GM12878 (cell line): ENCODE results near the gene PJA1. TPM values are rescaled to one million over a fixed set of nuclear protein-coding genes. Genes with fewer than 3 reads are reported as not detected.

Experiments
- ATAC-seq: fragments of 200-7000 bp; cut with Tn5 transposase; 3 replicates; pipeline ENCODE4 v1.9.1; 2020; ENCODE audit warnings: mild to moderate bottlenecking, moderate library complexity
- BruUV-seq: library from RNA; stranded (reverse); fragments of 400-500 nt; replicated peaks from 2 replicates; lab custom pipeline; 2021; lab: Mats Ljungman, UMichigan
- CTCF ChIA-PET: fragments of 300-600 bp; sonication (Branson Sonifier 250); formaldehyde crosslinking; extraction: SDS; loops from one replicate; lab custom pipeline; 2021; ENCODE audit warnings: inconsistent platforms; lab: Yijun Ruan, JAX
- POLR2A ChIA-PET: fragments of 350-600 bp; formaldehyde crosslinking; extraction: SDS; loops from one replicate; lab custom pipeline; 2021; ENCODE audit warnings: inconsistent platforms; lab: Charles Lee
- RAD21 ChIA-PET: fragments of 300-600 bp; sonication (Branson Sonifier 250); formaldehyde crosslinking; loops from one replicate; lab custom pipeline; 2023; ENCODE audit warnings: antibody characterized with exemption; ENCODE audit not compliant: unreplicated experiment; lab: Charles Lee
- SMC1A ChIA-PET: fragments of 300-600 bp; sonication (Branson Sonifier 250); formaldehyde crosslinking; loops from one replicate; lab custom pipeline; 2023; ENCODE audit not compliant: unreplicated experiment, uncharacterized antibody; lab: Charles Lee
- DNase-seq: peaks from one replicate; pipeline ENCODE4 v3.0.0-alpha.2; 2011; ENCODE audit warnings: low read depth, low spot score
- FAIRE-seq: peaks from 3 replicates; lab custom pipeline; 2011; peaks lifted over from hg19 to GRCh38; lab: Jason Lieb, UNC
- H2AFZ ChIP-seq: 2 replicates; pipeline ENCODE4 v1.6.0; 2011; ENCODE audit warnings: low read depth, low read length, control low read depth; ENCODE audit not compliant: control insufficient read depth
- H3K27ac ChIP-seq: 2 replicates; pipeline ENCODE4 v1.5.1; 2011; ENCODE audit warnings: control low read depth; ENCODE audit not compliant: control insufficient read depth, insufficient read depth
- H3K27me3 ChIP-seq, 2 experiments: replicated peaks in 1 of 2; 2 replicates each; pipeline versions ENCODE4 v1.6.0 to v1.6.1; 2011; ENCODE audit warnings: low read length in 1 of 2; ENCODE audit not compliant: control insufficient read depth in 2 of 2, insufficient read depth in 2 of 2
- H3K36me3 ChIP-seq, 2 experiments: 2 replicates each; pipeline ENCODE4 v1.5.1; 2011; ENCODE audit warnings: low read length in 1 of 2; ENCODE audit not compliant: control insufficient read depth in 2 of 2, insufficient read depth in 2 of 2
- H3K4me1 ChIP-seq: 2 replicates; pipeline ENCODE4 v1.6.1; 2011; ENCODE audit warnings: mild to moderate bottlenecking, low read length, moderate library complexity, mixed read lengths; ENCODE audit not compliant: control insufficient read depth, insufficient read depth
- H3K4me2 ChIP-seq: 2 replicates; pipeline ENCODE4 v1.6.0; 2011; ENCODE audit warnings: control low read depth; ENCODE audit not compliant: control insufficient read depth, insufficient read depth
- H3K4me3 ChIP-seq: fragments of 200-600 bp; sonication (generic); 2 replicates; pipeline ENCODE4 v1.5.1; 2016
- H3K79me2 ChIP-seq: 2 replicates; pipeline ENCODE4 v1.6.0; 2011; ENCODE audit warnings: low read length; ENCODE audit not compliant: control insufficient read depth, insufficient read depth
- H3K9ac ChIP-seq: 2 replicates; pipeline ENCODE4 v1.8.0; 2011; ENCODE audit warnings: low read length, control low read depth, mixed read lengths; ENCODE audit not compliant: control insufficient read depth, insufficient read depth
- H3K9me3 ChIP-seq: replicated peaks from 3 replicates; pipeline ENCODE4 v1.5.1; 2011; ENCODE audit warnings: mild to moderate bottlenecking, low read length; ENCODE audit not compliant: control insufficient read depth, insufficient read depth
- H4K20me1 ChIP-seq: 2 replicates; pipeline ENCODE4 v1.6.0; 2011; ENCODE audit not compliant: control insufficient read depth, insufficient read depth
- ETV6 ChIP-seq, 2 experiments: fragments of 450-650 bp in 1 of 2; IDR thresholded peaks in 1 of 2; conservative IDR thresholded peaks in 1 of 2; 2 replicates each; pipeline ENCODE4 v1.6.1; 2014; ENCODE audit warnings: antibody characterized with exemption in 1 of 2, borderline replicate concordance in 1 of 2, low read depth in 1 of 2, mild to moderate bottlenecking in 1 of 2, moderate library complexity in 1 of 2
- REST ChIP-seq: IDR thresholded peaks from 2 replicates; pipeline ENCODE4 v1.6.1; 2012; ENCODE audit warnings: mild to moderate bottlenecking, low read depth, low read length
- SIX5 ChIP-seq: IDR thresholded peaks from 2 replicates; pipeline ENCODE4 v1.6.1; 2011; ENCODE audit warnings: mild to moderate bottlenecking, low read depth, low read length, moderate library complexity; ENCODE audit not compliant: severe bottlenecking
- STAT1 ChIP-seq: fragments of 450-650 bp; conservative IDR thresholded peaks from 2 replicates; pipeline ENCODE4 v1.6.1; 2014; ENCODE audit warnings: antibody characterized with exemption, mild to moderate bottlenecking
- WGBS: methylation state at CpG from one replicate; pipeline ENCODE4 v1.1.6; 2016; ENCODE audit warnings: low lambda C conversion rate; ENCODE audit not compliant: insufficient replicate concordance, insufficient coverage; ENCODE audit errors: missing lambda C conversion rate; 5-methylcytosine and 5-hydroxymethylcytosine counted together
- in situ Hi-C: fragments of 300-500 bp; cut with MboI; formaldehyde crosslinking; loops from 9 replicates; pipeline ENCODE4 v1.14.3; 2018; ENCODE audit warnings: mixed read lengths
- intact Hi-C: fragments of 100-400 bp; cut with micrococcal nuclease; formaldehyde crosslinking; loops from one replicate; pipeline ENCODE4 v1.14.2; 2022; ENCODE audit not compliant: unreplicated experiment
- polyA plus RNA-seq, 11 experiments: library from polyadenylated mRNA; depleted of rRNA in 4 of 11; unstranded in 6 of 11; stranded (reverse) in 5 of 11; fragments of >200 nt; fragmentation: Nextera tagmentation in 4 of 11; fragmentation: Illumina TruSeq in 1 of 11; extraction: Ambion mirVana in 4 of 11; extraction: Trizol in 1 of 11; gene quantifications; 1 replicate in 1 of 11; 2 replicates in 10 of 11; pipeline versions ENCODE4 v1.2.1 to v1.2.3, GENCODE V29; 2011 to 2016; ENCODE audit warnings: inconsistent platforms in 2 of 11, missing spikeins in 2 of 11, low read depth in 1 of 11
- total RNA-seq, 4 experiments: library from RNA; depleted of rRNA in 3 of 4; stranded (reverse); fragments of >200 nt in 3 of 4; fragmentation: Illumina TruSeq in 1 of 4; extraction: Trizol in 1 of 4; gene quantifications; 2 replicates each; pipeline versions ENCODE4 v1.2.1 to v1.2.3, GENCODE V29; 2013 to 2021

Gene PJA1
- total and polyA plus RNA-seq, 10 of the 15 experiments (the other 5 are each of a cell fraction or from before 2014, with no cell fraction given) = 5.2 to 19.5 (median 10.8) TPM

DNA sequence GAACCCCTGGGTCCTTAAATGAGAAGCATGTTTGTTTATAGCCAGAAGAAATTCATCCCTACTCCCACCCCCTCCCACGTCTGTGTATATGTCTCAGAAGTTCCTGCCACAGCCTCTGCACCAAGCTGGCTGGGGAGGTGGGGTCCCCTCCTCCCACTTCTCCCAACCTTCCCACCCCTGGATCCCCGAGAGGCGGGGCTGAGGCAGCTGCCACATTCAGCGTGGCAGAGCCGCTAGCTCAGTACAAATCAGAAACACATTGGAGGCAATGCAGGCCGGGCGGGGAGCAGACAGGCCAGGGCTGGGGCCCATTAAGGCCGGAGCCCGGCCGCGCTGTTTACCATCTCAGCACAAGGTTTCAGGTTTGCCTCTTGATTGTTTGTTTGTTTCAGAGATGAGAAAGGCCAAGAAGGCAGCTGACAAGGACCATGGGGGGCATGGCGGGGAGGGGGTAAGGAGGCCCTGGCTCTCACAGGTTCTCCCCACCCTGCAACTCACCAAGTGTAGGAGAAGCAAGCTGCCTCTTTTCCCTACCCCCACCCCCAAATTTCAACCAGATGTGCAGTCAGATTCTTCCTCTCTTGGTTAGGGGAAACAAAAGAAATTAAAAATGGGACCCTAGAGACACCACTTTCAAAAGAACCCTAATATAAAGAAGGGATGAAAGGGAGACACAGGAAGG, 22.3 kb downstream of the PJA1 start (continued):
- TF ChIP-seq REST (no peak), SIX5 (no peak)

GRCh38 chrX:69140837-69141236, 24.4 kb downstream of the PJA1 start:
- POLR2A ChIA-PET = no interaction called here
- Histone ChIP-seq H3K9ac (no peak overlapping the region), H3K4me2 (no peak overlapping the region), H3K27ac (no peak overlapping the region), H3K4me3 (no peak overlapping the region), H3K9me3 (no peaks in the 10 kb centered on the region), H3K4me1 (no peaks in the 10 kb centered on the region), H4K20me1 (no peaks in the 10 kb centered on the region), H3K36me3 (no peaks in the 10 kb centered on the region), H3K79me2 (no peaks in the 10 kb centered on the region), H3K27me3 (peaks cover 0 to 1% of the 10 kb centered on the region in 2 experiments; a peak in 2 of 4 replicates), H2AFZ (no peak overlapping the region)
- CTCF ChIA-PET = no interaction called here
- in situ Hi-C loops (no loop called here), intact Hi-C loops (no loop called here)
- RAD21 ChIA-PET = no interaction called here
- no TSS peak for BruUV-seq
- SMC1A ChIA-PET = no interaction called here
- DNase-seq = no peak
- no peak for ATAC-seq
- WGBS = 27% methylated on average over 5 of the region's 5 CpGs
- TF ChIP-seq ETV6 (conservative IDR thresholded peaks at IDR 0.05 in 1 of 2, IDR thresholded peaks at IDR 0.05 in 1 of 2; ENCODE audit: borderline replicate concordance in 1 of 2, low read depth in 1 of 2) (no peak), STAT1 (no peak)
- FAIRE-seq = no peak
